ENCODE data around the gene PPP6C.
"Not testable (repeated sequence)": the region's sequence is repeated elsewhere in the genome, so short reads cannot be mapped to it uniquely, and the experiment has no call there.

Gene PPP6C

GRCh38 chr9:125183561-125183960, 6.0 kb downstream of the PPP6C start:
- H3K36me3 ChIP-seq (ENCODE audit: control insufficient read depth, insufficient read depth, low read length) = no peaks in the 10 kb centered on the region
- H3K27me3 ChIP-seq (replicated peaks; ENCODE audit: control insufficient read depth, insufficient read depth, low read length) = no peaks in the 10 kb centered on the region
- DNase-seq (ENCODE audit: extremely low read depth, insufficient read length) = no peak
- no peak overlapping the region for H3K4me3 ChIP-seq (replicated peaks; ENCODE audit: low read depth, low read length)
- TF ChIP-seq CTCF (IDR thresholded peaks at IDR 0.05; ENCODE audit: insufficient read depth, low read length, poor library complexity, severe bottlenecking) = no peak

- H3K4me3 ChIP-seq (replicated peaks; ENCODE audit: low read depth, low read length) = no peak overlapping the region
- TF ChIP-seq CTCF (IDR thresholded peaks at IDR 0.05; ENCODE audit: insufficient read depth, low read length, poor library complexity, severe bottlenecking) = no peak
- no peaks in the 10 kb centered on the region for H3K27me3 ChIP-seq (replicated peaks; ENCODE audit: control insufficient read depth, insufficient read depth, low read length)
- H3K36me3 ChIP-seq (ENCODE audit: control insufficient read depth, insufficient read depth, low read length) = no peaks in the 10 kb centered on the region
- no peak for DNase-seq (ENCODE audit: extremely low read depth, insufficient read length)
Measured at GRCh38 chr9:125183054-125183453, 6.5 kb downstream of the PPP6C start.

GRCh38 chr9:125181756-125182155, 7.8 kb downstream of the PPP6C start:
- not testable (repeated sequence) for H3K27me3 ChIP-seq (replicated peaks; ENCODE audit: control insufficient read depth, insufficient read depth, low read length); H3K4me3 ChIP-seq (replicated peaks; ENCODE audit: low read depth, low read length); H3K36me3 ChIP-seq (ENCODE audit: control insufficient read depth, insufficient read depth, low read length); DNase-seq (ENCODE audit: extremely low read depth, insufficient read length)

- TF ChIP-seq CTCF (IDR thresholded peaks at IDR 0.05; ENCODE audit: insufficient read depth, low read length, poor library complexity, severe bottlenecking) = no peak
- no peaks in the 10 kb centered on the region for H3K27me3 ChIP-seq (replicated peaks; ENCODE audit: control insufficient read depth, insufficient read depth, low read length)
- H3K4me3 ChIP-seq (replicated peaks; ENCODE audit: low read depth, low read length) = no peak overlapping the region
- no peak for DNase-seq (ENCODE audit: extremely low read depth, insufficient read length)
- H3K36me3 ChIP-seq (ENCODE audit: control insufficient read depth, insufficient read depth, low read length) = no peaks in the 10 kb centered on the region
Measured at GRCh38 chr9:125180876-125181275, 8.7 kb downstream of the PPP6C start.

- not testable (repeated sequence) for H3K4me3 ChIP-seq (replicated peaks; ENCODE audit: low read depth, low read length); H3K36me3 ChIP-seq (ENCODE audit: control insufficient read depth, insufficient read depth, low read length); DNase-seq (ENCODE audit: extremely low read depth, insufficient read length); H3K27me3 ChIP-seq (replicated peaks; ENCODE audit: control insufficient read depth, insufficient read depth, low read length)
Measured at GRCh38 chr9:125179776-125180175, 9.8 kb downstream of the PPP6C start.

GRCh38 chr9:125177888-125178287, 11.7 kb downstream of the PPP6C start:
- no peaks in the 10 kb centered on the region for H3K36me3 ChIP-seq (ENCODE audit: control insufficient read depth, insufficient read depth, low read length)
- H3K4me3 ChIP-seq (replicated peaks; ENCODE audit: low read depth, low read length) = no peak overlapping the region
- no peak for DNase-seq (ENCODE audit: extremely low read depth, insufficient read length)
- no peak for TF ChIP-seq CTCF (IDR thresholded peaks at IDR 0.05; ENCODE audit: insufficient read depth, low read length, poor library complexity, severe bottlenecking)
- H3K27me3 ChIP-seq (replicated peaks; ENCODE audit: control insufficient read depth, insufficient read depth, low read length) = no peaks in the 10 kb centered on the region

GRCh38 chr9:125176636-125177035, 13.0 kb downstream of the PPP6C start:
- no peak for DNase-seq (ENCODE audit: extremely low read depth, insufficient read length)
- no peaks in the 10 kb centered on the region for H3K27me3 ChIP-seq (replicated peaks; ENCODE audit: control insufficient read depth, insufficient read depth, low read length)
- TF ChIP-seq CTCF (IDR thresholded peaks at IDR 0.05; ENCODE audit: insufficient read depth, low read length, poor library complexity, severe bottlenecking) = no peak
- no peak overlapping the region for H3K4me3 ChIP-seq (replicated peaks; ENCODE audit: low read depth, low read length)
- peaks cover 2% of the 10 kb centered on the region for H3K36me3 ChIP-seq (ENCODE audit: control insufficient read depth, insufficient read depth, low read length)
